Measurements from ENCODE around the gene CACNB2.

DNA sequence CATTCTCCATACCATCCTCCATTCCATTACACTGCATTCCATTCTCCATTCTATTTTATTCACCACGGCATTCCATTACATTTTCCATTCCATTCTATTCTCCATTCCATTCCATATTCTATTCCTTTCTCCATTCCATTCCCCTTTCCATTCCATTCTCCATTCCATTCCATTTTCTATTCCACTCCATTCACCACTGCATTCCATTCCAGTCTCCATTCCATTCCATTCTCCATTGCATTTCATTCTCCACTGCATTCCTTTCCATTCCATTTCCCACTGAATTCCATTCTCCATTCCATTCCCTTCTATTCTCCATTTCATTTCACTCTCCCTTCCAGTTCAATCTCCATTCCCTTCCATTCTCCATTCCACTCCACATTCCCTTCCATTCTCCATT, 431.6 kb downstream of the CACNB2 start:
- TF ChIP-seq, protein P1, sequence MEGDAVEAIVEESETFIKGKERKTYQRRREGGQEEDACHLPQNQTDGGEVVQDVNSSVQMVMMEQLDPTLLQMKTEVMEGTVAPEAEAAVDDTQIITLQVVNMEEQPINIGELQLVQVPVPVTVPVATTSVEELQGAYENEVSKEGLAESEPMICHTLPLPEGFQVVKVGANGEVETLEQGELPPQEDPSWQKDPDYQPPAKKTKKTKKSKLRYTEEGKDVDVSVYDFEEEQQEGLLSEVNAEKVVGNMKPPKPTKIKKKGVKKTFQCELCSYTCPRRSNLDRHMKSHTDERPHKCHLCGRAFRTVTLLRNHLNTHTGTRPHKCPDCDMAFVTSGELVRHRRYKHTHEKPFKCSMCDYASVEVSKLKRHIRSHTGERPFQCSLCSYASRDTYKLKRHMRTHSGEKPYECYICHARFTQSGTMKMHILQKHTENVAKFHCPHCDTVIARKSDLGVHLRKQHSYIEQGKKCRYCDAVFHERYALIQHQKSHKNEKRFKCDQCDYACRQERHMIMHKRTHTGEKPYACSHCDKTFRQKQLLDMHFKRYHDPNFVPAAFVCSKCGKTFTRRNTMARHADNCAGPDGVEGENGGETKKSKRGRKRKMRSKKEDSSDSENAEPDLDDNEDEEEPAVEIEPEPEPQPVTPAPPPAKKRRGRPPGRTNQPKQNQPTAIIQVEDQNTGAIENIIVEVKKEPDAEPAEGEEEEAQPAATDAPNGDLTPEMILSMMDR (IDR thresholded peaks at IDR 0.05), result no peak
- TF ChIP-seq EZH2phosphoT487 (IDR thresholded peaks at IDR 0.05), result no peak

All from neural progenitor cell (in vitro differentiated cells).